Measurements from ENCODE around the gene ARRDC1.

The ARRDC1 gene

DNA sequence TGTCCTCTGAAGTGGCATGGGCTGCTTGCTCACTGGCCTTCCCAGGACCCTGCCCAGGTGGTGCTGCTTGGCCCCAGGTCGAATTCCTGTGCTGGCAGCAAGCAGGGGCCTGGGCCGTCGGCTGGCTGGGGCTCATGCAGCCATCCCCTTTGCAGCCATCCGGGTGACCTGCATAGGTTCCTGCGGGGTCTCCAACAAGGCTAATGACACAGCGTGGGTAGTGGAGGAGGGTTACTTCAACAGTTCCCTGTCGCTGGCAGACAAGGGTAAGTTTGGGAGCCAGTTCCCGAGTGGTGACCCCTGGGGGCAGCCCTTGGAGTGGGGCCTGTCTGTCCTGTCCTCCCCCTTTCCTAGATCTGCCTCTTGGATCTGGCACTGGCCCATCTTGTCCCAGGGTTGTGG lies 7.3 kb downstream of the ARRDC1 start:
- no peaks in the 10 kb centered on the region for H3K9me3 ChIP-seq (ENCODE audit: control insufficient read depth, low read length)
- peaks cover 4% of the 10 kb centered on the region for H3K4me1 ChIP-seq (ENCODE audit: control insufficient read depth, insufficient read depth, low read length)
- WGBS, 2 experiments = 81 to 85% methylated on average over 8 of the region's 8 CpGs
- H3K27me3 ChIP-seq (ENCODE audit: control insufficient read depth, insufficient read depth, low read length, poor library complexity, severe bottlenecking) = no peaks in the 10 kb centered on the region
- H3K27ac ChIP-seq (ENCODE audit: insufficient read depth, low read depth, low read length, poor library complexity, severe bottlenecking) = no peak overlapping the region
- H3K4me3 ChIP-seq (ENCODE audit: insufficient read depth, low read depth, low read length) = no peak overlapping the region
- peaks cover 11% of the 10 kb centered on the region for H3K36me3 ChIP-seq (ENCODE audit: control insufficient read depth, insufficient read depth, low read length)

DNA sequence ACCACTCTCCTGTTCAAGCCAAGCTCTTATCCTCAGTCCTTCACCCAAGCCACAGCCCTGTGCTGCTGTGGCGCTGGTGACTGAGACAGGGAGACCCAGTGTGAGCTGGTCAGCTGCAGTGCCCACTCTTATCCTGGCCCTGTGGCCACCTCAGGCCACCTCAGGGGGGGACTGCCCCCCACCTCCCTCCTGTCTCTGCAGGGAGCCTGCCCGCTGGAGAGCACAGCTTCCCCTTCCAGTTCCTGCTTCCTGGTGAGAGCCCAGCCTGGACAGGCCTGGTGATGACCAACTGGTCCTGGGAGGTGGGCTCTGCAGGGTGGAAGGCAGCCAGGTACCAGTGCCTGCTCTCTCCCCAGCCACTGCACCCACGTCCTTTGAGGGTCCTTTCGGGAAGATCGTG lies 7.8 kb downstream of the ARRDC1 start:
- no peak overlapping the region for H3K4me3 ChIP-seq (ENCODE audit: insufficient read depth, low read depth, low read length)
- 94 to 96% methylated on average over 5 of the region's 5 CpGs for WGBS, 2 experiments
- H3K36me3 ChIP-seq (ENCODE audit: control insufficient read depth, insufficient read depth, low read length) = peaks cover 11% of the 10 kb centered on the region
- H3K9me3 ChIP-seq (ENCODE audit: control insufficient read depth, low read length) = no peaks in the 10 kb centered on the region
- H3K27me3 ChIP-seq (ENCODE audit: control insufficient read depth, insufficient read depth, low read length, poor library complexity, severe bottlenecking) = no peaks in the 10 kb centered on the region
- H3K27ac ChIP-seq (ENCODE audit: insufficient read depth, low read depth, low read length, poor library complexity, severe bottlenecking) = no peak overlapping the region
- peaks cover 4% of the 10 kb centered on the region for H3K4me1 ChIP-seq (ENCODE audit: control insufficient read depth, insufficient read depth, low read length)

DNA sequence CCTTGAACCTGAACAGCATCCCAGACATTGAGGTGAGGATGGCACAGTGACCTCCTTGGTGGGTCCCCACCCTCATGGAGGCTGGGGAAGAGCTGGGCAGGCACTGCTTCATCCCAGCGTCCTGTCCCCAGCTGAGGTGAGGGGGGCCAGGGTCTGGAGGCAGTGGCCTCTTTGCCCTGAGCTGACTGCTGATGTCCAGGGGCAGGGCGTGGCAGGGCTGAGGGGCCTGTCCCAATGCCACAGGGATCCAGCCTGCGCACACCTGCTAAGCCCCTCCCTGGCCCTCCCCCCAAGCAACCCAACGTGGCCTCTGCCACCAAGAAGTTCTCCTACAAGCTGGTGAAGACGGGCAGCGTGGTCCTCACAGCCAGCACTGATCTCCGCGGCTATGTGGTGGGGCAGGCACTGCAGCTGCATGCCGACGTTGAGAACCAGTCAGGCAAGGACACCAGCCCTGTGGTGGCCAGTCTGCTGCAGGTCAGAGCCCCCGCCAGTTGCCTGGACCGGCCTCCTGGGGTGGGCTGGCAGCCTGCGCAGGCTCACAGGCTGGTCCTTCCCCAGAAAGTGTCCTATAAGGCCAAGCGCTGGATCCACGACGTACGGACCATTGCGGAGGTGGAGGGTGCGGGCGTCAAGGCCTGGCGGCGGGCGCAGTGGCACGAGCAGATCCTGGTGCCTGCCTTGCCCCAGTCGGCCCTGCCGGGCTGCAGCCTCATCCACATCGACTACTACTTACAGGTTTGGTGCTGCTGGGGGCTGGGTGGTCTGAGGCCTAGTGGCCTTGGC lies 8.4 kb downstream of the ARRDC1 start:
- Histone ChIP-seq H3K27me3 (ENCODE audit: control insufficient read depth, insufficient read depth, low read length, poor library complexity, severe bottlenecking) (no peaks in the 10 kb centered on the region), H3K4me1 (ENCODE audit: control insufficient read depth, insufficient read depth, low read length) (peaks cover 4% of the 10 kb centered on the region), H3K27ac (ENCODE audit: insufficient read depth, low read depth, low read length, poor library complexity, severe bottlenecking) (no peak overlapping the region), H3K4me3 (ENCODE audit: insufficient read depth, low read depth, low read length) (no peak overlapping the region), H3K36me3 (ENCODE audit: control insufficient read depth, insufficient read depth, low read length) (peaks cover 11% of the 10 kb centered on the region), H3K9me3 (ENCODE audit: control insufficient read depth, low read length) (no peaks in the 10 kb centered on the region)
- 96% methylated on average over 27 of the region's 27 CpGs for WGBS, 2 experiments

DNA sequence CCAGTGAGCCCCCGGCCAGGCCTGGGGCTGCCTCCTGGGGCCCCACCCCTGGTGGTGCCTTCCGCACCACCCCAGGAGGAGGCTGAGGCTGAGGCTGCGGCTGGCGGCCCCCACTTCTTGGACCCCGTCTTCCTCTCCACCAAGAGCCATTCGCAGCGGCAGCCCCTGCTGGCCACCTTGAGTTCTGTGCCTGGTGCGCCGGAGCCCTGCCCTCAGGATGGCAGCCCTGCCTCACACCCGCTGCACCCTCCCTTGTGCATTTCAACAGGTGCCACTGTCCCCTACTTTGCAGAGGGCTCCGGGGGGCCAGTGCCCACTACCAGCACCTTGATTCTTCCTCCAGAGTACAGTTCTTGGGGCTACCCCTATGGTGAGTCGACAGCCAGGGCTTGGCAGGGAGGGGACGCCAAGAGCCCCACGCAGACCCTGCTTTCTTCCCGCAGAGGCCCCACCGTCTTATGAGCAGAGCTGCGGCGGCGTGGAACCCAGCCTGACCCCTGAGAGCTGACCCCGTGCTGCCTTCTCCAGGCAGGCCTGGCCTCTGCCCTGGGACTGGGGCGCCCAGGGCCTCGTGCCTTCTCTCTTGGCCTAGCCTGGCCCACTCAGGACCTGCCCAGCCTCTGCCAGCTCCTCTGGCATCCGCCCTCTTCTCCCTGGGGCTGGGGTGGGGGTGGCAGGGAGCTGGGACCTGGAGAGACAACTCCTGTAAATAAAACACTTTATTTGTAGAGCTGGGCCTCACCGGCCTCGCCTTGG lies 9.3 kb downstream of the ARRDC1 start:
- H3K4me3 ChIP-seq (ENCODE audit: insufficient read depth, low read depth, low read length) = no peak overlapping the region
- WGBS, 2 experiments = 95% methylated on average over 25 of the region's 25 CpGs
- H3K9me3 ChIP-seq (ENCODE audit: control insufficient read depth, low read length) = no peaks in the 10 kb centered on the region
- peaks cover 11% of the 10 kb centered on the region for H3K36me3 ChIP-seq (ENCODE audit: control insufficient read depth, insufficient read depth, low read length)
- H3K4me1 ChIP-seq (ENCODE audit: control insufficient read depth, insufficient read depth, low read length) = peaks cover 4% of the 10 kb centered on the region
- H3K27ac ChIP-seq (ENCODE audit: insufficient read depth, low read depth, low read length, poor library complexity, severe bottlenecking) = no peak overlapping the region
- no peaks in the 10 kb centered on the region for H3K27me3 ChIP-seq (ENCODE audit: control insufficient read depth, insufficient read depth, low read length, poor library complexity, severe bottlenecking)

DNA sequence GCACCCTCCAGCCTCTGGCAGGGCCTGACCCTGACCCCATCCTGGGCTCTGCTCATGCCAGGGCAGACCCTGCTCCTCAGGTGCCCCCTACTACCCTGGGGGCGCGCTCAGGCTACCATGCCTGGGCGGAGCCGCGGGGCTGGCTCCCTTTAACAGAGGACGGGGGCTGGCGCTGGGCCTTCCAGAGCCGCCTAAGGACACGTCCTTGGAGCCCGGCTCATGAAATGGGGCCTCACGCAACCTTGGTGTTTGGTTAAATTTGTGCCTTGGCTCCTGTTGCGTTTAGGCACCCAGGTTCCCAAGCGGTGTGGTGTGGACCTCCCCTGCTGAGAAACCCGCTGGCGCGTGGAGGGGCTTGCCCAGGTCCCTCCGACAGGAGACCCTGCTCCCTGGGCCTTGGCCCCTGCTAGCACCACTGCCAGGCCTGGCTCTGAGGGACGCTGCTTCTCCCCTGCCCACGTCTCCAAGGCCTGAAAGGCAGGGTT lies 9.9 kb downstream of the ARRDC1 start:
- 96 to 97% methylated on average over 19 of the region's 19 CpGs for WGBS, 2 experiments

DNA sequence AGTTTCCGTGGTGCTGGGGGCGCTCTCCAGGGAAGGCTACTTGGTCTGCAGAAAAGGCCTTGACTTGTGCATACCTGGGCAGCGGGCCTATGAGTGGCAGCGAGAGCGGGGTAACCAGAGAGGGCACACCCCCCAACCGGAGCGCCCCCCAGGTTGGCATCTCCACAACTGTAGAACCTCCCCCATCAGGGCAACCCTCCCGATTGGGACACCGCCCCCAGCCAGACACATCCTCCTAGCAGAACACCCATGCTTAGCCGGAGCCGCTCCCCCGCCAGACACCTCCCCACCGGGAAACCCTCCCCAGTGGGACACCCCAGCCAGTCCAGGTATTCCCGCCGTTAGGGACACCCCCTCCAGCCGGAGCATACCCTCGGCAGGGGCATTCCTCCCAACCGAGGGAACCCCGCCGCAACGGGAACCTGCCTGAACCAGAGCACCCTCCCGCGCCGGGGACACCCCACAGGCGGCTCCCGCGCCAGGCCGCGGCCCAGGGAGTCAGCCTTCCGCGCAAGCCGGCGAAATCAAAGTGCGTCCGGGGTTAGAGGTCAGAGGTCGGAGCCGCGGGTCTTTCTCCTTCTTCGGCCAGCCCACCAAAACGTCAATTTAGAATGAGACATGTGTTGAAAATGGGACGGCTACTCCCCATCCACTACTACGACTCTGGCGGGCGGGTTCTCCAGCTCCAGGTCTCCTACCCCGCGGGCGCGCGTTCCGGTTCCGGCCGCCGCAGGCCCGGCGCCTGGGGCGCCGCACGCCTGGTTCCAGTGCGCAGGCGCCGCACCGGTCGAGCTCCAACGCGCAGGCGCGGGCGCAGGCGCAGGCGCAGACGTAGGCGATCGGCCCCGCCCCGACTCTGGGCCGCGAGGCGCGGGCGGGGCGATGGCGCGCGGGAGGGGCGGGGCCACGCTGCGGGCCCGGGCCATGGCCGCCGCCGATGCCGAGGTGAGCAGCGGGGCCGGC lies 12.9 kb downstream of the ARRDC1 start, which contains the start of gene EHMT1:
TSS of gene EHMT1 (plus strand) at position 901 of the 963 bp plus-strand sequence. CDS start at position 925, 24 bp downstream.
- no peaks in the 10 kb centered on the region for H3K9me3 ChIP-seq (ENCODE audit: control insufficient read depth, low read length)
- WGBS, 2 experiments = 1% methylated on average over 92 to 94 of the region's 94 CpGs
- peaks cover 12% of the 10 kb centered on the region for H3K4me1 ChIP-seq (ENCODE audit: control insufficient read depth, insufficient read depth, low read length)
- H3K36me3 ChIP-seq (ENCODE audit: control insufficient read depth, insufficient read depth, low read length) = peaks cover 11% of the 10 kb centered on the region
- peak within 1 kb of the TSS; percentile 85 for H3K27ac ChIP-seq (ENCODE audit: insufficient read depth, low read depth, low read length, poor library complexity, severe bottlenecking)
- no peaks in the 10 kb centered on the region for H3K27me3 ChIP-seq (ENCODE audit: control insufficient read depth, insufficient read depth, low read length, poor library complexity, severe bottlenecking)
- H3K4me3 ChIP-seq (ENCODE audit: insufficient read depth, low read depth, low read length) = peak within 1 kb of the TSS; percentile 99

More for the DNA sequence above, 9.9 kb downstream of the ARRDC1 start:
- H3K27me3 ChIP-seq (ENCODE audit: control insufficient read depth, insufficient read depth, low read length, poor library complexity, severe bottlenecking) = no peaks in the 10 kb centered on the region
- no peak overlapping the region for H3K4me3 ChIP-seq (ENCODE audit: insufficient read depth, low read depth, low read length)
- no peaks in the 10 kb centered on the region for H3K9me3 ChIP-seq (ENCODE audit: control insufficient read depth, low read length)
- H3K27ac ChIP-seq (ENCODE audit: insufficient read depth, low read depth, low read length, poor library complexity, severe bottlenecking) = no peak overlapping the region
- H3K4me1 ChIP-seq (ENCODE audit: control insufficient read depth, insufficient read depth, low read length) = peaks cover 5% of the 10 kb centered on the region
- peaks cover 11% of the 10 kb centered on the region for H3K36me3 ChIP-seq (ENCODE audit: control insufficient read depth, insufficient read depth, low read length)

DNA sequence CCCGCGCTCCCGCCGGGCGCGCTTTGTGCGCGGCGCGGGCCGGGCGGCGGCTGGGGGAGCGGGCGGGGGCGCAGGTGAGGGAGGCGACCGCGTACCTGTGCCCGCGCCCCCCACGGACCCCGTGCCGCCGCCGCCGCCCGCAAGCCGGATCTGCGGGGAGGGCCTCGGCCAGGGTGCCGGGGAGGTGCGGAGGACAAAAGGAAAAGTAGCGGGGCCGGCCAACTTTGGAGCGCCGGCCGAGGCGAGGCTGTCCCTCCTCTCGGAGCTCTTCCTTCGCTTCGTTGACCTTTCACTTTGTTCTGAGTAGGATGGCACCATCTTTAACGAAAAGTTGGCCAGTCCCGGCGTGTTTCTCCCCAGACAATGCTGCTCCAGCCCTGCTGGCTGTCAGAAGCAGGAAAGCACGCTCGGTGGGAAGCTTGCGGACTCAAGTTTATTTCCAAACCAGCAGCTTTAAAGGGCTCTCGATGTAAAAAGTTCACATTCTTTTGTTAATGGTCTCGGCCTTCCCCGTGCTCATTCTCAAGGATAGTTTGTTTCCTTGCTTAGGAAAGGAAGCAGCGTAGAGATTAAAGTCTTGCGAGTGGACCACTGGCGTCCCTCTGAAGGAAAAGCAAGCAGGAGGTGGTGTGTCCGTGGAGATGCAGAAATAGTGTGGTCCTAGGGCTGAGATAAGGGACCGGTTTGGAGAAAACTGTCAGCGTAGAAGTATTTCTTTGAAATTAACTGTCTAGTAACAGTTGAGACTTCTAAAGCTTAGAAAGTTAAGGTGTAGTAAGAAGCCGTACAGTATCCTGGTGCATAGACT lies 14.0 kb downstream of the ARRDC1 start:
- H3K4me3 ChIP-seq (ENCODE audit: insufficient read depth, low read depth, low read length) = peak overlapping the region; percentile 83
- H3K27me3 ChIP-seq (ENCODE audit: control insufficient read depth, insufficient read depth, low read length, poor library complexity, severe bottlenecking) = no peaks in the 10 kb centered on the region
- no peaks in the 10 kb centered on the region for H3K9me3 ChIP-seq (ENCODE audit: control insufficient read depth, low read length)
- H3K27ac ChIP-seq (ENCODE audit: insufficient read depth, low read depth, low read length, poor library complexity, severe bottlenecking) = peak overlapping the region; percentile 57
- H3K36me3 ChIP-seq (ENCODE audit: control insufficient read depth, insufficient read depth, low read length) = peaks cover 6% of the 10 kb centered on the region
- WGBS, 2 experiments = 2% methylated on average over 58 of the region's 58 CpGs
- peaks cover 12% of the 10 kb centered on the region for H3K4me1 ChIP-seq (ENCODE audit: control insufficient read depth, insufficient read depth, low read length)

DNA sequence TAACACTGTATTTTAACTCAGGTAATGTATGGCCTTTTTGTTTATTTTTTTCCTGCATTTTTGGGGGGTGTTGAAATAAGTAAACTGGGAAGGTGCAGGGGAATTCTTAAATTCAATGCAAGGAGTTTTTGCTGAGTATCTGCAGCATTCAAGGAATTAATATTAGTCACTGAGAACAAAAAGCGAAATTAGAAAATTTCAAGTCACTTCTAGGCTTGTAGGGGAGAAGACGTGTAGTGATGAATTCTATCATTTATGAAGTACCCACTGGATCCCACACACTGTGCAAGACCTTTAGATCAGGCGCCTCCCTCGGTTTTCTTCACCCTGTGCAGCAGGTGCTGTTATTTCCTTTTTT lies 14.5 kb downstream of the ARRDC1 start:
- H3K27ac ChIP-seq (ENCODE audit: insufficient read depth, low read depth, low read length, poor library complexity, severe bottlenecking) = no peak overlapping the region
- H3K36me3 ChIP-seq (ENCODE audit: control insufficient read depth, insufficient read depth, low read length) = peaks cover 4% of the 10 kb centered on the region
- peak overlapping the region; percentile 83 for H3K4me3 ChIP-seq (ENCODE audit: insufficient read depth, low read depth, low read length)
- H3K4me1 ChIP-seq (ENCODE audit: control insufficient read depth, insufficient read depth, low read length) = peaks cover 12% of the 10 kb centered on the region
- no peaks in the 10 kb centered on the region for H3K9me3 ChIP-seq (ENCODE audit: control insufficient read depth, low read length)
- H3K27me3 ChIP-seq (ENCODE audit: control insufficient read depth, insufficient read depth, low read length, poor library complexity, severe bottlenecking) = no peaks in the 10 kb centered on the region
- WGBS, 2 experiments = 85 to 100% methylated on average over 2 to 4 of the region's 4 CpGs

DNA sequence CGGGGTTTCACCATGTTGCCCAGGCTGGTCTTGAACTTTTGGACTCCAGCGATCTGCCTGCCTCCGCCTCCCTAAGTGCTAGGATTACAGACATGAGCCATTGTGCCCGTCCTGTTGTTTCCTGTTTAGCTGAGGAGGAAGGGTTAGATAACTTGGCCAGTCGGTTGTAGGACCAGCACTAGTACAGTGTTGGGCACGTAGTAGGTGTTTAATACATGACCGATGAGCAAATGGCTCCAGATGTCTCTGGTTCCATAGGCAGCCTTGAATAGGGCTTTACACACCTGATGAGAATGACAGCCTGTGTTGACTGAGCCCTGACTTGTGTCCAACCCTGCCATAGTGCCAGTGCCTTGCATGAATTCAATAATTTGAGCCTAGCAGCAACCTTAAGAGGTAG lies 15.1 kb downstream of the ARRDC1 start:
- Histone ChIP-seq H3K27me3 (ENCODE audit: control insufficient read depth, insufficient read depth, low read length, poor library complexity, severe bottlenecking) (no peaks in the 10 kb centered on the region), H3K27ac (ENCODE audit: insufficient read depth, low read depth, low read length, poor library complexity, severe bottlenecking) (no peak overlapping the region), H3K9me3 (ENCODE audit: control insufficient read depth, low read length) (no peaks in the 10 kb centered on the region), H3K4me1 (ENCODE audit: control insufficient read depth, insufficient read depth, low read length) (peaks cover 12% of the 10 kb centered on the region), H3K36me3 (ENCODE audit: control insufficient read depth, insufficient read depth, low read length) (peaks cover 1% of the 10 kb centered on the region), H3K4me3 (ENCODE audit: insufficient read depth, low read depth, low read length) (peak overlapping the region; percentile 6)
- 91 to 93% methylated on average over 7 of the region's 7 CpGs for WGBS, 2 experiments
